GM19463 (cell line): ENCODE data around the gene RECQL5.
"Not testable (repeated sequence)": the region's sequence is repeated elsewhere in the genome, so short reads cannot be mapped to it uniquely, and the experiment has no call there.

Experiments
- ATAC-seq: cut with Tn5 transposase; IDR thresholded peaks from one replicate; pipeline ENCODE4 v1.9.1; 2021; ENCODE audit warnings: mild to moderate bottlenecking, moderate library complexity; ENCODE audit not compliant: unreplicated experiment

RECQL5 gene

GRCh38 chr17:75595284-75595919 lies 71.6 kb downstream of the RECQL5 start:
- no peak for ATAC-seq

- no peak for ATAC-seq
Observed at GRCh38 chr17:75594499-75595283, 72.3 kb downstream of the RECQL5 start.

DNA sequence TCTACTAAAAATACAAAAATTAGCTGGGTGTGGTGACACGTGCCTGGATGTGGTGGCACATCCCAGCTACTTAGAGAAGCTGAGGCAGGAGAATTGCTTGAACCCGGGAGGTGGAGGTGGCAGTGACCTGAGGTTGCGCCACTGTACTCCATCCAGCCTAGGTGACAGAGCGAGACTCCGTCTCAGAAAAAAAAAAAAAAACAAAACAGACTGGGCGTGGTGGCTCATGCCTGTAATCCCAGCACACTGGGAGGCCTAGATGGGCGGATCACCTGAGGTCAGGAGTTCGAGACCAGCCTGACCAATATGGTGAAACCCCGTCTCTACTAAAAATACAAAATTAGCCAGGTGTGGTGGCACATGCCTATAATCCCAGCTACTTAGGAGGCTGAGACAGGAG lies 73.5 kb downstream of the RECQL5 start:
- ATAC-seq: not testable (repeated sequence)

DNA sequence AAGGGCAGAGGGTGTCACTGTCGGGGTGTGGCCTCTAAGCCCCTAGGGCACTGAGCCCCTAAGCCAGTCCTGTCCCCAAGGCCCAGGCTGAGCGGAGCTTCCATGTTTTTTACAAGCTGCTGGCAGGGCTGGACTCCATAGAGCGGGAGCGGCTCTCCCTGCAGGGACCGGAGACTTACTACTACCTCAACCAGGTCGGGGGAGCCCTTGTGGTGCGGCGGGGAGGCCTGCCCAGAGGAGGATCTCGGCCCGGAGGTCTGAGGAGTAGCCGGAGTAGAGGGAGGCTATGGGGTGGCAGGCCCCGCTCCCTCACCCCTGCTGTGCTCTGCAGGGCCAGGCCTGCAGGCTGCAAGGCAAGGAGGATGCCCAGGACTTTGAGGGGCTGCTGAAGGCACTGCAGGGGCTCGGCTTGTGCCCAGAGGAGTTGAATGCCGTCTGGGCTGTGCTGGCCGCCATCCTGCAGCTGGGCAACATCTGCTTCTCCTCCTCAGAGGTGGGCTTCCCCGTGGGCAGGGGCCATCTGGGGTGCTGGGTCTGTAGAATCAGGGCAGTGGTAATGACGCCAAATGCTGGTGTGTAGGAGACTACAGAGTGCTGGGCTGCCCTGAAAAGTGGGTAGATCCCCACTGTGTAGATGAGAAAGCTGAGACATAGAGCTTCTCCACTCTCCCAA lies 74.5 kb downstream of the RECQL5 start:
- no peak for ATAC-seq

- no peak for ATAC-seq
Observed at GRCh38 chr17:75591722-75592302, 75.1 kb downstream of the RECQL5 start.

GRCh38 chr17:75590849-75591721 lies 75.9 kb downstream of the RECQL5 start:
- ATAC-seq: no peak

DNA sequence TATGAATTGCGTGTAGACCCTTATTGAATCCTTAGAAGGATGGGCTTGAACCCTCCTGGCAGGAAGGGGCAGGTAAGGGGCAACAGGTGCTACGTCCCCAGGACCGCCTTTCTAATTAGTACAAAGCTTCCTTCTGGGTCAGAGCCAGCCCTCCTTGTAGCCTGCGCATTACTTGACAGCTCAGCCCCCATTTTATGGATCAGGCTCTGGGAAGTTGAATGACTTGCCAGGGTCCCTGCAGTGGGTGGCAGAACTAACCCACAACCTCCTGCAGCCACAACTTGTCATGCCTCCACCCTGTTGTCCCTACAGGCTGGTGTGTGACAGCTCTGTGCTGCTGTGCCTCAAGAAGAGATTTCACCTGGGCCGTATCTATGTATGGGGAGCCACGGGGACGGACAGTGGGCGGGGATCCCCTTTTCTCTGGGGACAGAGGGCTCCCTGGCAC lies 76.6 kb downstream of the RECQL5 start:
- no peak for ATAC-seq

DNA sequence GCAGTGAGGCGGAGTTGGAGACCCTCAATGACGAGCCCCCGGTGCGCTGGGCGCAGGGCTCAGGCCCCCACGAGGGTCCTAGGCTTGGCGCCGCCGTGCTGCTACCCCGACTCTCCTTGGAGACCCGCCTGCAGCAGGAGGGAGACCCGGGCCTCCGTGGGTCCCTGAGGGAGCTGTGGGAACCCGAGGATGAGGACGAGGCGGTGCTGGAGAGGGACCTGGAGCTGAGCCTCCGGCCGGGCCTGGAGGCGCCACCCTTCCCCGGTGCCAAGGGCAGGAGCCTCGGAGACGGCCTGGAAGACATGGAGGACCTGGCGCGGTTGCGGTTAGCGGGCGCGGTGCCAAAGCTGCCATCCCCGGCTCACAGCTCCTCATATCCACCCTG lies 77.0 kb downstream of the RECQL5 start:
- ATAC-seq: no peak

- peak; percentile 81 for ATAC-seq
Observed at GRCh38 chr17:75589012-75589918, 77.7 kb downstream of the RECQL5 start.

- peak; percentile 22 for ATAC-seq
Observed at GRCh38 chr17:75588596-75589011, 78.3 kb downstream of the RECQL5 start.

DNA sequence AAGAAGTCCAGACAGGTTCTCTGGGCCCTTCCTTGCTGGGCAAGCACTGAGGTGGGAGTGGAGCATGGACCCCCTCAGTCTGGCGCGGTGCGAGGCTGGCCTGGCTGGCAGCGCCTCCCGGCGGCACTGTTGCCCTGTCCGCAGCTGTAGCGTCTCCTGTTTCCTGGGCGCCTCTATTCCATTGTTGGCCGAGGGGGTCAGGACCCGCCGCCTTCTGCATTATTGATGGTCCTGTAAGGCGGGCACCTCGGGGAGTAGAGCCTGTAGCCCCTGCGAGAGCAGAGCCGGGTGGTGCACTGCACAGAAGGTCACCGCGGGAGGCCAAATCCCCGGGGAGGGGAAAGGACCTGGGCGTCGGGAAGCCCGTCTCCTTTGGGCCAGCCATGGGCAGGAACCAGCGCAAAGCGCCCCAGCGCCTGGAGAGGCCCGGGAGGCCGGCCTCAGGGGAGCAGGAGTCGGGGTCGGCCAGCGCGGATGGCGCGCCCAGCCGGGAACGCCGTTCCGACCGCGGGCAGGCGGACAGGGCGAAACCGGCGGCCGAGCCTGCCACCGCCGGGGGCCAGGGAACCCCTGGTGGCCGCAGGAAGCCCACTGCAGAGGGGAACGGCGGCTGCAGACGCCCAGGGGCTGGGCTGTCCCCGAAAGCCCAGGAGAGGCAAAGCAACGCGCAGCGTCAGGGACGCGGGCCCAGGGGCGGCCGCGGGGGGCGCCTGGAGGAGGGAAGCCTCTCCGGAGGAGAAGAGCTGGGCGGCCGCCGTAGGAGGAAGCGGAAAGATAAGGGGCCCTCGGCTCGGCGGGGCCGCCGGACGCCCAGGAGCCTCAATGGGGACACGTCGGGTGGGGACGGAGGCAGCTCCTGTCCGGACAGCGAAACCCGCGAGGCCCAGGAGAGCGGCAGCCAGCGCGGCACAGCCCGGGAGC lies 79.0 kb downstream of the RECQL5 start, which contains the start of gene MYO15B:
MYO15B (plus strand) TSS at position 126 of the 921 bp plus-strand sequence; CDS start at position 384, 258 bp downstream.
- peak; percentile 14 for ATAC-seq

DNA sequence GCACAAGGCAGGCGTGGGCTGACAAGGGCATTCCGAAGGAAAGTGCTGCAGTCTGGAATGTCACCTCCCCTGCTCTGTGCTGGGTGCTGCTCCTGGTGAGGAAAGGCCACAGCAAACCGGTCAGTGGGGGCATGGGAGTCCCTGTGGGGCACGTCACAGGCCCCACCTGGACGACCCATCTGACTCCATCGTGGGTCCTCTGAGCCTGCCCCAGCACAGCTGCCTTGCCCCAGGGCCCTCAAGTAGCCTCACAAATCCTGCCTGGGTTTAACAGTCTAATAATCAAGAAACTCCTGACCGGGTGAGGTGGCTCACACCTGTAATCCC lies 82.1 kb downstream of the RECQL5 start:
- ATAC-seq: no peak

DNA sequence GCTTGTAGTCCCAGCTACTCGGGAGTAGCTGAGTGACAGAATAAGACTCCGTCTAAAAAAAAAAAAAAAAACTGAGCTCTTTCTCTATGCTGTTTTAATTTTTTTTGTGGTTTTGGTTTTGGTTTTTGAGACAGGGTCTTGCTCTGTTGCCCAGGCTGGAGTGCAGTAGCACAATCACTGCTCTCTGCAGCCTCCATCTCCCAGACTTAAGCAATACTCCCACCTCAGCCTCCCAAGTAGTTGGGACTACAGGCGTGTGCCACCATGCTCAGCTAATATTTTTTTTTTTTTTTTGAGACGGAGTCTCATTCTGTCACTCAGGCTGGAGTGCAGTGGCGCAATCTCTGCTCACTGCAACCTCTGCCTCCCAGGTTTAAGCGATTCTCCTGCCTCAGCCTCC lies 83.8 kb downstream of the RECQL5 start:
- ATAC-seq: not testable (repeated sequence)

- not testable (repeated sequence) for ATAC-seq
Observed at GRCh38 chr17:75581121-75581725, 85.7 kb downstream of the RECQL5 start.
